HEK293T (cell line): ENCODE data around the gene TPPP2.

Source experiments
- FOXM1 ChIP-seq: fragments of 450-650 bp; IDR thresholded peaks from 2 replicates; pipeline ENCODE4 v1.6.1; 2017; ENCODE audit warnings: mild to moderate bottlenecking, borderline replicate concordance
- HDGF ChIP-seq: fragments of 450-650 bp; IDR thresholded peaks from 2 replicates; pipeline ENCODE4 v1.6.1; 2017; ENCODE audit warnings: antibody characterized with exemption, borderline replicate concordance
- TF ChIP-seq, protein P1 (sequence below): fragments of 450-650 bp; IDR thresholded peaks from 2 replicates; pipeline ENCODE4 v1.6.1; 2016

DNA sequence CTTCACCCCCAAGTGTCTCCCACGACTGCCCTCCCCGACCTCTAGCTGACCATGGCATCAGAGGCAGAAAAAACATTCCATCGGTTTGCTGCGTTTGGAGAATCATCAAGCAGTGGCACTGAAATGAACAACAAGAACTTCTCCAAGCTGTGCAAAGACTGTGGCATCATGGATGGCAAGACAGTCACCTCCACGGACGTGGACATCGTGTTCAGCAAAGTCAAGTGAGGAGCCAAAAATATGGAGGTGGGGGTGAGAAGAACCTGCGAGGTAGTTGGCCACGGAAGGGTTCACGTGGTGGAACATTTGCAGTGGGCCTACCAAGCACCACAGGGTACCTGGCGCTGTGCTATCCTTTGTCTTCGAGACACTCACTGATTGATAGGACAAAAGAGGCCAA lies 514 bp downstream of the TPPP2 start:
- TF ChIP-seq HDGF (no peak), FOXM1 (no peak)
- TF ChIP-seq, protein P1, sequence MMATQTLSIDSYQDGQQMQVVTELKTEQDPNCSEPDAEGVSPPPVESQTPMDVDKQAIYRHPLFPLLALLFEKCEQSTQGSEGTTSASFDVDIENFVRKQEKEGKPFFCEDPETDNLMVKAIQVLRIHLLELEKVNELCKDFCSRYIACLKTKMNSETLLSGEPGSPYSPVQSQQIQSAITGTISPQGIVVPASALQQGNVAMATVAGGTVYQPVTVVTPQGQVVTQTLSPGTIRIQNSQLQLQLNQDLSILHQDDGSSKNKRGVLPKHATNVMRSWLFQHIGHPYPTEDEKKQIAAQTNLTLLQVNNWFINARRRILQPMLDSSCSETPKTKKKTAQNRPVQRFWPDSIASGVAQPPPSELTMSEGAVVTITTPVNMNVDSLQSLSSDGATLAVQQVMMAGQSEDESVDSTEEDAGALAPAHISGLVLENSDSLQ = no peak
